T-cell (primary cell): Measurements from ENCODE around the gene HSF5. TPM values are rescaled to one million over a fixed set of nuclear protein-coding genes. Genes with fewer than 3 reads are reported as not detected.
A peak's percentile ranks its signal among the peaks of the same experiment; 100 is the strongest.

ENCODE experiments used
- ATAC-seq, 4 experiments: fragments of 200-7000 bp in 3 of 4; fragments of 150-1000 bp in 1 of 4; cut with Tn5 transposase; replicated peaks in 1 of 4; 1 replicate in 3 of 4; 2 replicates in 1 of 4; pipeline ENCODE4 v1.10.0; 2021; ENCODE audit warnings: moderate library complexity in 3 of 4, mild to moderate bottlenecking in 2 of 4, moderate number of reproducible peaks in 1 of 4
- CTCF ChIA-PET, 2 donors: fragments of 300-600 bp; sonication (Branson Sonifier 250); formaldehyde crosslinking; loops; one replicate each; lab custom pipeline; 2022; ENCODE audit warnings: antibody characterized with exemption in 2 of 2; lab: Charles Lee
- POLR2A ChIA-PET, 2 donors: fragments of 300-600 bp; sonication (Branson Sonifier 250); formaldehyde crosslinking; loops; one replicate each; lab custom pipeline; 2022; ENCODE audit warnings: antibody characterized with exemption in 2 of 2; lab: Charles Lee
- DNase-seq, 35 experiments: peaks; one replicate each; pipeline versions ENCODE4 v3.0.0 to v3.0.0-alpha.2; 2013 to 2023
- H3K27ac ChIP-seq: one replicate; pipeline ENCODE4 v1.5.1; 2013; ENCODE audit warnings: low read length
- H3K27me3 ChIP-seq, 2 experiments: replicated peaks in 1 of 2; 1 replicate in 1 of 2; 2 replicates in 1 of 2; pipeline versions ENCODE4 v1.6.1 to v1.7.0; 2013; ENCODE audit warnings: low read length in 1 of 2, mixed read lengths in 1 of 2; ENCODE audit not compliant: control insufficient read depth in 2 of 2, insufficient read depth in 2 of 2; ENCODE audit errors: extremely low read depth in 1 of 2
- H3K36me3 ChIP-seq, 2 donors: 1 replicate in 1 of 2; 2 replicates in 1 of 2; pipeline versions ENCODE4 v1.6.1 to v1.7.0; 2013; ENCODE audit warnings: low read length in 1 of 2; ENCODE audit not compliant: control insufficient read depth in 2 of 2, insufficient read depth in 1 of 2; ENCODE audit errors: extremely low read depth in 1 of 2
- H3K4me1 ChIP-seq, 2 experiments: 1 replicate in 1 of 2; 2 replicates in 1 of 2; pipeline versions ENCODE4 v1.6.1 to v1.7.0; 2013; ENCODE audit warnings: low read length in 2 of 2, mixed read lengths in 1 of 2; ENCODE audit not compliant: insufficient read depth in 2 of 2, control insufficient read depth in 1 of 2; ENCODE audit errors: extremely low read depth in 1 of 2
- H3K4me3 ChIP-seq, 2 donors: 1 replicate in 1 of 2; 2 replicates in 1 of 2; pipeline versions ENCODE4 v1.5.1 to v1.7.0; 2013; ENCODE audit warnings: mild to moderate bottlenecking in 2 of 2, low read length in 1 of 2, moderate library complexity in 1 of 2; ENCODE audit not compliant: control insufficient read depth in 1 of 2; ENCODE audit errors: extremely low read depth in 1 of 2
- H3K9me3 ChIP-seq: 2 replicates; pipeline ENCODE4 v1.7.0; 2013
- H3K27ac Mint-ChIP-seq, 2 donors: one replicate each; pipeline ENCODE4 v1.8.0; 2020 to 2021; ENCODE audit warnings: mild to moderate bottlenecking in 2 of 2, mixed read lengths in 2 of 2
- H3K27me3 Mint-ChIP-seq, 2 donors: one replicate each; pipeline ENCODE4 v1.8.0; 2021 to 2022; ENCODE audit warnings: mixed read lengths in 2 of 2
- H3K36me3 Mint-ChIP-seq: one replicate; pipeline ENCODE4 v1.8.0; 2021; ENCODE audit warnings: mixed read lengths
- H3K4me1 Mint-ChIP-seq, 3 donors: one replicate each; pipeline ENCODE4 v1.8.0; 2020 to 2022; ENCODE audit warnings: mixed read lengths in 3 of 3, mild to moderate bottlenecking in 1 of 3
- H3K4me3 Mint-ChIP-seq, 3 donors: one replicate each; pipeline ENCODE4 v1.8.0; 2020 to 2022; ENCODE audit warnings: mild to moderate bottlenecking in 3 of 3, mixed read lengths in 3 of 3, moderate library complexity in 3 of 3
- H3K9me3 Mint-ChIP-seq, 3 donors: one replicate each; pipeline ENCODE4 v1.8.0; 2020 to 2022; ENCODE audit warnings: mixed read lengths in 3 of 3
- WGBS: methylation state at CpG from one replicate; pipeline ENCODE4 v1.1.5; 2013; ENCODE audit warnings: missing lambda C conversion rate; ENCODE audit not compliant: insufficient coverage; 5-methylcytosine and 5-hydroxymethylcytosine counted together
- total RNA-seq, 35 experiments: library from RNA in 6 of 35; stranded (reverse) in 6 of 35; fragments of 120-200 nt in 1 of 35; gene quantifications; one replicate each; pipeline versions ENCODE4 v1.2.1 to v1.2.4 and lab custom pipeline; 2013 to 2026

Gene HSF5
- total RNA-seq, 5 donors from 2014 or later (not counting 1 experiment from before 2014, with no cell fraction given): 1.7 to 2.8 (median 2.5) TPM

- Mint-ChIP-seq H3K36me3 (peaks cover 52% of the 10 kb centered on the region), H3K4me1 (peaks cover 0 to 7% (median 3%) of the 10 kb centered on the region in 3 donors), H3K4me3 (no peak overlapping the region), H3K27me3 (no peaks in the 10 kb centered on the region), H3K27ac (no peak overlapping the region), H3K9me3 (no peaks in the 10 kb centered on the region)
- ATAC-seq (no peak), DNase-seq (no peak)
- no peaks in the 10 kb centered on the region for H3K27me3 ChIP-seq
- H3K36me3 ChIP-seq: peaks cover 21 to 73% of the 10 kb centered on the region in 2 donors
- H3K9me3 ChIP-seq: no peaks in the 10 kb centered on the region
- POLR2A ChIA-PET: no interaction called here
- no CpG with 5 or more reads among the region's 7 CpGs for WGBS
- H3K27ac ChIP-seq: no peak overlapping the region
- CTCF ChIA-PET: interaction anchor here in 1 of 2 donors (0.7 kb wide), 1 partner anchor 437 kb away, joined by 3 read pairs; no protein-coding TSS in a partner anchor
- H3K4me3 ChIP-seq: no peak overlapping the region
- H3K4me1 ChIP-seq: no peaks in the 10 kb centered on the region
Measured at GRCh38 chr17:58501451-58501850, 13.2 kb upstream of the HSF5 start.

- no peak for ATAC-seq
- ChIA-PET POLR2A (no interaction called here), CTCF (no interaction called here)
- H3K9me3 ChIP-seq: no peaks in the 10 kb centered on the region
- no peak overlapping the region for H3K4me3 ChIP-seq
- H3K27ac ChIP-seq: no peak overlapping the region
- Mint-ChIP-seq H3K27me3 (no peaks in the 10 kb centered on the region), H3K9me3 (no peaks in the 10 kb centered on the region), H3K4me3 (no peak overlapping the region), H3K4me1 (peaks cover 0 to 7% (median 3%) of the 10 kb centered on the region in 3 donors), H3K36me3 (peaks cover 55% of the 10 kb centered on the region), H3K27ac (no peak overlapping the region)
- H3K27me3 ChIP-seq: no peaks in the 10 kb centered on the region
- no peak for DNase-seq
- no peaks in the 10 kb centered on the region for H3K4me1 ChIP-seq
- 100% methylated on average over 4 of the region's 6 CpGs for WGBS
- peaks cover 16 to 72% of the 10 kb centered on the region in 2 donors for H3K36me3 ChIP-seq
Measured at GRCh38 chr17:58498177-58498828, 10.1 kb upstream of the HSF5 start.

- Histone ChIP-seq H3K4me3 (no peak overlapping the region), H3K27me3 (no peaks in the 10 kb centered on the region), H3K36me3 (peaks cover 16 to 76% of the 10 kb centered on the region in 2 donors), H3K9me3 (no peaks in the 10 kb centered on the region), H3K4me1 (peaks cover 0 to under 1% of the 10 kb centered on the region in 2 experiments), H3K27ac (no peak overlapping the region)
- no peaks in the 10 kb centered on the region for H3K9me3 Mint-ChIP-seq
- no peak overlapping the region for H3K4me3 Mint-ChIP-seq
- no CpG with 5 or more reads among the region's 4 CpGs for WGBS
- CTCF ChIA-PET: no interaction called here
- POLR2A ChIA-PET: interaction anchor here in 1 of 2 donors (0.6 kb wide), 1 partner anchor 1303 kb away, joined by 4 read pairs; no protein-coding TSS in a partner anchor
- H3K4me1 Mint-ChIP-seq: peaks cover 0 to 12% (median 7%) of the 10 kb centered on the region in 3 donors
- ATAC-seq (no peak), DNase-seq (no peak)
- H3K27ac Mint-ChIP-seq: no peak overlapping the region
- H3K36me3 Mint-ChIP-seq: peaks cover 62% of the 10 kb centered on the region
- no peaks in the 10 kb centered on the region for H3K27me3 Mint-ChIP-seq
Measured at GRCh38 chr17:58493506-58493905, 5.3 kb upstream of the HSF5 start.

GRCh38 chr17:58492238-58493121 is 4.3 kb upstream of the HSF5 start:
- POLR2A ChIA-PET: no interaction called here
- no peak overlapping the region for H3K4me3 Mint-ChIP-seq
- CTCF ChIA-PET: no interaction called here
- ATAC-seq: no peak
- peaks cover 57% of the 10 kb centered on the region for H3K36me3 Mint-ChIP-seq
- Histone ChIP-seq H3K4me1 (peaks cover 0 to 3% of the 10 kb centered on the region in 2 experiments), H3K9me3 (no peaks in the 10 kb centered on the region), H3K27me3 (no peaks in the 10 kb centered on the region), H3K27ac (no peak overlapping the region), H3K36me3 (peaks cover 16 to 70% of the 10 kb centered on the region in 2 donors), H3K4me3 (no peak overlapping the region)
- no peaks in the 10 kb centered on the region for H3K9me3 Mint-ChIP-seq
- H3K4me1 Mint-ChIP-seq: peaks cover 0 to 14% (median 9%) of the 10 kb centered on the region in 3 donors
- H3K27ac Mint-ChIP-seq: peak overlapping the region in 1 of 2 donors; percentile 12
- no peaks in the 10 kb centered on the region for H3K27me3 Mint-ChIP-seq
- no peak for DNase-seq
- 89% methylated on average over 6 of the region's 11 CpGs for WGBS

- H3K36me3 ChIP-seq: peaks cover 16 to 63% of the 10 kb centered on the region in 2 donors
- DNase-seq (no peak), ATAC-seq (no peak)
- H3K4me1 ChIP-seq: peaks cover 0 to 11% of the 10 kb centered on the region in 2 experiments
- no peaks in the 10 kb centered on the region for H3K27me3 Mint-ChIP-seq
- H3K27ac Mint-ChIP-seq: no peak overlapping the region
- no peaks in the 10 kb centered on the region for H3K27me3 ChIP-seq
- peaks cover 49% of the 10 kb centered on the region for H3K36me3 Mint-ChIP-seq
- no peak overlapping the region for H3K4me3 Mint-ChIP-seq
- ChIA-PET CTCF (interaction anchor here in 1 of 2 donors (0.6 kb wide), 1 partner anchor 636 kb away, joined by 4 read pairs; no protein-coding TSS in a partner anchor), POLR2A (no interaction called here)
- no peaks in the 10 kb centered on the region for H3K9me3 Mint-ChIP-seq
- H3K27ac ChIP-seq: no peak overlapping the region
- H3K4me1 Mint-ChIP-seq: peaks cover 0 to 17% (median 12%) of the 10 kb centered on the region in 3 donors
- H3K9me3 ChIP-seq: no peaks in the 10 kb centered on the region
- H3K4me3 ChIP-seq: no peak overlapping the region
- 100% methylated on average over 2 of the region's 6 CpGs for WGBS
Measured at GRCh38 chr17:58491510-58492045, 3.4 kb upstream of the HSF5 start.

- Histone ChIP-seq H3K27ac (no peak overlapping the region), H3K36me3 (peaks cover 0 to 34% of the 10 kb centered on the region in 2 donors), H3K27me3 (no peaks in the 10 kb centered on the region), H3K4me1 (peaks cover 0 to 11% of the 10 kb centered on the region in 2 experiments), H3K4me3 (no peak overlapping the region), H3K9me3 (no peaks in the 10 kb centered on the region)
- ATAC-seq (no peak), DNase-seq (no peak)
- Mint-ChIP-seq H3K4me3 (peak overlapping the region; percentile 30 to 55 (median 55)), H3K27ac (peak overlapping the region; percentile 49 to 75), H3K27me3 (no peaks in the 10 kb centered on the region), H3K36me3 (peaks cover 25% of the 10 kb centered on the region), H3K4me1 (peaks cover 0 to 21% (median 19%) of the 10 kb centered on the region in 3 donors), H3K9me3 (no peaks in the 10 kb centered on the region)
- CTCF ChIA-PET: interaction anchor here in 1 of 2 donors (0.6 to 1.4 kb wide), 12 partner anchors 14 to 517 kb away, joined by 3 to 21 read pairs (median 4); partner anchors contain the start of gene SUPT4H1
- WGBS: 96% methylated on average over 20 of the region's 26 CpGs
- POLR2A ChIA-PET: interaction anchor here (0.6 to 1.4 kb wide), 2 partner anchors 144 to 151 kb away, joined by 3 to 4 read pairs; no protein-coding TSS in a partner anchor
Measured at GRCh38 chr17:58488428-58488890, 251 bp upstream of the HSF5 start.
